PC-9 (cell line): ENCODE data around the gene RBMS3.

Experiments used
- CTCF ChIP-seq: fragments of 200-600 bp; sonication (generic); conservative IDR thresholded peaks from 2 replicates; pipeline ENCODE4 v1.6.1; 2017; ENCODE audit warnings: mixed run types, antibody characterized with exemption, mild to moderate bottlenecking, moderate library complexity
- EZH2 ChIP-seq: fragments of 200-600 bp; sonication (generic); IDR thresholded peaks from 2 replicates; pipeline ENCODE4 v1.8.0; 2017; ENCODE audit warnings: antibody characterized with exemption, low read depth

- TF ChIP-seq CTCF (no peak), EZH2 (no peak)
Measured at GRCh38 chr3:29290596-29290995, 9.7 kb downstream of the RBMS3 start.
